Measurements from ENCODE around the gene FREM2.

FREM2 gene

GRCh38 chr13:38880397-38880796 is 193.5 kb downstream of the FREM2 start:
- Histone ChIP-seq H3K36me3 (ENCODE audit: control insufficient read depth in 2 of 2, insufficient read depth in 1 of 2, low read length in 2 of 2) (peaks cover 0 to 6% of the 10 kb centered on the region in 2 experiments; a peak in 1 of 3 replicates), H3K4me3 (ENCODE audit: low read depth, low read length) (no peak overlapping the region), H3K9me3 (ENCODE audit: control insufficient read depth, insufficient read depth, low read depth, low read length) (no peaks in the 10 kb centered on the region), H3K4me1 (ENCODE audit: control insufficient read depth, insufficient read depth, low read length) (peaks cover 3% of the 10 kb centered on the region; the same call in 1 of the 2 replicates), H3K27ac (ENCODE audit: extremely low read depth, low read depth, low read length) (no peak overlapping the region)
- ChIA-PET CTCF (interaction anchor here (0.9 kb wide), 1 partner anchor 137 kb away, joined by 5 read pairs; no protein-coding TSS in a partner anchor), POLR2A (no interaction called here)
- TF ChIP-seq ZNF48 (tag by site-specific recombination; IDR thresholded peaks at IDR 0.05) = no peak
- no peak for TF ChIP-seq ZNF350 (tag by site-specific recombination; IDR thresholded peaks at IDR 0.05)
- TF ChIP-seq ZBTB7A (tag by site-specific recombination; IDR thresholded peaks at IDR 0.05; ENCODE audit: low read depth) = no peak
- TF ChIP-seq HOXD13 (CRISPR knock-in tag; IDR thresholded peaks at IDR 0.05; ENCODE audit: borderline replicate concordance) = no peak
- TF ChIP-seq ZNF596 (tag by site-specific recombination; IDR thresholded peaks at IDR 0.05) = no peak
- no peak for TF ChIP-seq SCRT2 (tag by site-specific recombination; IDR thresholded peaks at IDR 0.05)
- TF ChIP-seq ZNF629 (tag by site-specific recombination; IDR thresholded peaks at IDR 0.05) = no peak
- TF ChIP-seq PRDM2 (tag by site-specific recombination; IDR thresholded peaks at IDR 0.05; ENCODE audit: borderline replicate concordance) = no peak
- TF ChIP-seq ZNF366 (tag by site-specific recombination; conservative IDR thresholded peaks at IDR 0.05) = no peak
- no peak for TF ChIP-seq GLIS2 (tag by site-specific recombination; IDR thresholded peaks at IDR 0.05)
- no peak for TF ChIP-seq ZNF571 (tag by site-specific recombination; IDR thresholded peaks at IDR 0.05)

DNA sequence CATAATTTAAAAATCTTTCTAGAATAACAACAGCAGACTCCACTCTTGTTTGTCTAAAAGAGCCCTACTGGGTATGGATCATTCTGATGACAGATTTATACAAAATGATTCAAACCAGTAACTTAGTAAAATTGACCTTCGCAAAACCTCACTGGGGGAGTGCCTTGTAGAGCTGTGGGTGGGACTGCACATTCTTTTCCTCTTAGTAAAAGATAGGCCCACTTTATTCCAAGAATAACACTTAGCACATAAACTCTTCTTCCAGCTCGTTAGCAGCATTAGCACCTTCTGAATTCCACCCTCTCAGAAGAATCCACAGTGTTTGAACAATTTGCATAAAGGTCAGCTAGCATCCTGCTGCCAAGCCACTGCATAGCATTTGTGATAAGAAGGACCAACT is 196.9 kb downstream of the FREM2 start:
- Histone ChIP-seq H3K27ac (ENCODE audit: extremely low read depth, low read depth, low read length) (no peak overlapping the region), H3K4me3 (ENCODE audit: low read depth, low read length) (no peak overlapping the region), H3K4me1 (ENCODE audit: control insufficient read depth, insufficient read depth, low read length) (peaks cover 3% of the 10 kb centered on the region; the same call in 1 of the 2 replicates), H3K36me3 (ENCODE audit: control insufficient read depth in 2 of 2, insufficient read depth in 1 of 2, low read length in 2 of 2) (peaks cover 0 to 6% of the 10 kb centered on the region in 2 experiments; a peak in 1 of 3 replicates), H3K9me3 (ENCODE audit: control insufficient read depth, insufficient read depth, low read depth, low read length) (no peaks in the 10 kb centered on the region)
- ChIA-PET POLR2A (no interaction called here), CTCF (interaction anchor here (0.5 to 3.3 kb wide), 3 partner anchors 12 to 254 kb away, joined by 4 to 21 read pairs (median 6); no protein-coding TSS in a partner anchor)
- TF ChIP-seq EGR2 (tag by site-specific recombination; IDR thresholded peaks at IDR 0.05; ENCODE audit: low read depth) = 0 out of 2 replicates have a peak, but pooled peaks have one; percentile 13
- peak; percentile 68; the same call in 1 of the 2 replicates for TF ChIP-seq KLF10 (tag by site-specific recombination; IDR thresholded peaks at IDR 0.05)
- TF ChIP-seq ZEB2 (tag by site-specific recombination; IDR thresholded peaks at IDR 0.05) = no peak
- no peak for TF ChIP-seq ZNF747 (tag by site-specific recombination; IDR thresholded peaks at IDR 0.05)
- peak; percentile 73 for TF ChIP-seq FEZF1 (tag by site-specific recombination; IDR thresholded peaks at IDR 0.05)
- TF ChIP-seq KLF1 (tag by site-specific recombination; IDR thresholded peaks at IDR 0.05) = peak; percentile 38; the same call in 1 of the 2 replicates
- TF ChIP-seq ZNF16 (tag by site-specific recombination; IDR thresholded peaks at IDR 0.05; ENCODE audit: low read depth) = no peak
- no peak for TF ChIP-seq ZNF501 (tag by site-specific recombination; IDR thresholded peaks at IDR 0.05)
- no peak for TF ChIP-seq REST (tag by site-specific recombination; IDR thresholded peaks at IDR 0.05)
- TF ChIP-seq ZNF514 (tag by site-specific recombination; IDR thresholded peaks at IDR 0.05) = no peak
- TF ChIP-seq ZFP37 (tag by site-specific recombination; IDR thresholded peaks at IDR 0.05) = no peak
- TF ChIP-seq, protein P1, sequence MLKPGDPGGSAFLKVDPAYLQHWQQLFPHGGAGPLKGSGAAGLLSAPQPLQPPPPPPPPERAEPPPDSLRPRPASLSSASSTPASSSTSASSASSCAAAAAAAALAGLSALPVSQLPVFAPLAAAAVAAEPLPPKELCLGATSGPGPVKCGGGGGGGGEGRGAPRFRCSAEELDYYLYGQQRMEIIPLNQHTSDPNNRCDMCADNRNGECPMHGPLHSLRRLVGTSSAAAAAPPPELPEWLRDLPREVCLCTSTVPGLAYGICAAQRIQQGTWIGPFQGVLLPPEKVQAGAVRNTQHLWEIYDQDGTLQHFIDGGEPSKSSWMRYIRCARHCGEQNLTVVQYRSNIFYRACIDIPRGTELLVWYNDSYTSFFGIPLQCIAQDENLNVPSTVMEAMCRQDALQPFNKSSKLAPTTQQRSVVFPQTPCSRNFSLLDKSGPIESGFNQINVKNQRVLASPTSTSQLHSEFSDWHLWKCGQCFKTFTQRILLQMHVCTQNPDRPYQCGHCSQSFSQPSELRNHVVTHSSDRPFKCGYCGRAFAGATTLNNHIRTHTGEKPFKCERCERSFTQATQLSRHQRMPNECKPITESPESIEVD (tag by site-specific recombination; IDR thresholded peaks at IDR 0.05) = peak; percentile 70
- TF ChIP-seq ZBTB20 (tag by site-specific recombination; IDR thresholded peaks at IDR 0.05) = no peak
- no peak for TF ChIP-seq ZNF132 (tag by site-specific recombination; IDR thresholded peaks at IDR 0.05; ENCODE audit: borderline replicate concordance)
